Stimulated activated CD4-positive, alpha-beta T cell treated with anti-CD3 and anti-CD28 coated beads, Interleukin-4, amount 100 ng/mL, for 1 hour (primary cell): Measurements from ENCODE around the gene DAND5.

Source experiments
- DNase-seq: peaks from one replicate; pipeline ENCODE4 v3.0.0-alpha.2; 2020

The DAND5 gene

GRCh38 chr19:12995596-12996405 is 26.4 kb downstream of the DAND5 start:
- peak; percentile 25 for DNase-seq

DNA sequence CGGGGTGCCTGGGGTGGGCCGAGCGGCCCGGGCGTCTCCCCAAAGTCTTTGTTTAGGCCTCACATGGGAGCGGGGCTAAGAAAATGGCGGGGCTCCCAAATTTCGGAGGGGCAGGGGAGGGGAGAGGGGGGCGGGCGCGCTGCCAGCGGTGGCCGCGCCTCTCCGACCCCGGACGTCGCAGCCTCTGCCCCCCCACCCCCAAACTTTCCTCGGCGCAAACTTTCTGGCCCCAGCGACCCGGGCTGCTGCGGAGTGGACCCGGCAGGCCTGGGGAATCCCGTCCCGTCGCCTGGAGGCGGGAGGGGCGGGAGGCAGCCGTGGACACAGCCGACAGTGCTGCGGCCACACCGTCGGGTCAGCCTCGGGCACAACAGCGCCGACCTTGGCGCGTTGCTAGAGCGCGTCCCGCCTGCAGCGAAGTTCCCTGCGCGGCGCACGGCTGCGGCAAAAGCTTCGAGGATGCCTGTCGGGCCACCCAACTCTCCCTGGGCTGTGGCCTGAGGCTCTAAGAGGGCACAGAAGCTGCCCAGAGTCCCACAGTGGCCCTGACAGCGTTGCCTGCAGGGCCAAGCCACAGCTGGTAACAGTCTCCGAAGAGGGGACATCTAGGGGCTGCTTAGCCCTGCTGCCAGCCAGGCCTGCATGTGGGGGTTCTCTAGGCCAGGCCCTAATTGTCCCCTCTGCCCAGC is 27.2 kb downstream of the DAND5 start:
- no peak for DNase-seq

DNA sequence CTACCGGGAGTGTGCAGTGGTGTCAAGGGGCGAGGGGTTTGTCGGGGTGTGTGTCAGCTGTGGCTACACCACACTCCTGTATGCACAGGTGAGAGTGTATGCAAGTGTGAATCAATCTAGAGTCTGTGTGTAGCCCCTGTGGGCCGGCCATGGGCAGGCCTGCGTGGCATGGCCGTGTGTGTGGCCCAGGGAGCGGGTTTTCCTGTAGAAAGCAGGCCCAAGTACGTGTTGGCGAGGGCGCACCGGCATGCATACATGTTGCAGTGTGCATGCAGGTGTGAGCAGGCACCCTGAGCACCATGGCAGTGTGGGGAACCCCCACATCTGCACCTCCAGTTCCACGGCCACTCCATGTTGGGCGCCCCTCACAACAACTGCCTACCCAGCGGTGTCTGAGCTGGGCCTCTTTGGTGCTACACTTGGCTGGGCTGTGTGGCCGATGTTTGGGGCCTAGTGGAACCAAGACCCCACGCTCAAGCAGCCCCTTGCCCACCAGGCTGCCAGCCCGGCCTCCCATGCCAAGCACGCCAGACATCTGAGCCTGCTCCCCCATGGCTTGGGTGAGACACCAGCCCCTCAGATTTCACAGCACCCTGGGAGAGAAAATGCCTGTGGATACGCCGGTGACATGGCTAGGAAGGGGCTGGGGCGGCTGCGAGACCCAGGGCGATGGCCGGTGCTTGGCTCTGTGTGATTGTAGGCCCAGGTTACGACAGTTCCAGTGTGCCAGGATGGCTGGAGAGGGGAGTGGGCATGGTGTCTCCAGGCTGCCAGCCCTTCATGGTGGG is 28.0 kb downstream of the DAND5 start:
- DNase-seq: no peak

DNA sequence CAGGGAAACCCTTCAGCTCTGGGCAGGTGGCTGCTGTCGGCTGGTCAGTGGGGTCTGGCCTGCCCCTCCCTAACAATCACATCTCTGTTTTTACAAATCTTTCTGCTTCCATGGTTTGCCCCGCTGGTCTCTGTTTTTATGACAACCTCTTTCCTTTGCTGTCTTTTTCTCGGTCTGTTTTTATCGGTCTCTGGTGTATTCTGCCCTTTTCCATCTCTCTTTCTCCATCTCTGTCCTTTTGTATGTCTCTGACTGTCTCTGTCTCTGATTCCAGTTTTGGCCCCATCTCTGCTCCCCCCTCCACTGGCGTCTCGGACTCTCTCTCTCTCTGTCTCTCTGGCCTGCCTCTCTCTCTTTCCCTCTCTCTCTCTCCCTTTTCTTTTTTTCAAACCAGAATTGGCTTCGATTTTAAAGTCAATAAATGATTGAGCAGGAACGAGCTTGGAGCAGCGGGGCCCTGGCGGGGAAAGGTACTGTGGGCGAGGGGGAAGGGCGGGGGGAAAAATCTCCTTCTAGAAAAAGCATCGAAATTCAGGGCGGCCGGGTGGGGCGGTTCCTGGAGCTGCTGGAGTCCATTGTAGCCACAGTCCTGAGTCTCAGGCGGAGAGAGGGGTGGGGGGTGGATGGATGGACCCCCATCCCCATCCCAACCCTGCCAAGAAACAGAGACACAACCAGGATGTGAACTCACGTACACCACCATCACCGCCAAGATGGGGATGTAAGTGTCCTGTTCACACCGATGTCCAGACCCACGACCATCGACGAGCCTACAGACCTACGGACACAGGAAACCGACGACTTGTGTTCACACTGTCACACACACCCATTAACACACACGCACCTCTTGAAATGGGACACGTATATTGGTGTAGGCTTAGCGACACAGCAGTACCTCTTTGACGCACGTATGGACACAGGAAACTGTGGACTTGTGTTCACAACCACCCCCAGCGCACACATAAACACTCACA is 28.9 kb downstream of the DAND5 start:
- DNase-seq: no peak

DNA sequence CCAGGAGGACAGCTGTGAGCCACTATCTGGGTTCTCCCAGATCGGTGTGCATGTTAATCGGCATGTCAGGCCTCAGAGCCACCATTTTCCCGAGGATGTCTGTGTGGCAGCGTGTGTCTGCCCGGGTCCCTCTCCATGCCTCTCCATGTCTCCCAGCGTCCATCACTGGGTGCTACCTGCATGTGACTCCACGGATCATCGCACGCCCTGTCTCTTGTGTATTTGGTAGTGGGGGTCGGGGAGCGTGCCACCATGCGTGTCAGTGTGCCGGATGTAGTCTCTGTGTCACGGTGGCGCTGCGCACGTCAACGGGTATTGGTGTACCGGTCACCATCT is 31.8 kb downstream of the DAND5 start:
- DNase-seq: no peak

DNA sequence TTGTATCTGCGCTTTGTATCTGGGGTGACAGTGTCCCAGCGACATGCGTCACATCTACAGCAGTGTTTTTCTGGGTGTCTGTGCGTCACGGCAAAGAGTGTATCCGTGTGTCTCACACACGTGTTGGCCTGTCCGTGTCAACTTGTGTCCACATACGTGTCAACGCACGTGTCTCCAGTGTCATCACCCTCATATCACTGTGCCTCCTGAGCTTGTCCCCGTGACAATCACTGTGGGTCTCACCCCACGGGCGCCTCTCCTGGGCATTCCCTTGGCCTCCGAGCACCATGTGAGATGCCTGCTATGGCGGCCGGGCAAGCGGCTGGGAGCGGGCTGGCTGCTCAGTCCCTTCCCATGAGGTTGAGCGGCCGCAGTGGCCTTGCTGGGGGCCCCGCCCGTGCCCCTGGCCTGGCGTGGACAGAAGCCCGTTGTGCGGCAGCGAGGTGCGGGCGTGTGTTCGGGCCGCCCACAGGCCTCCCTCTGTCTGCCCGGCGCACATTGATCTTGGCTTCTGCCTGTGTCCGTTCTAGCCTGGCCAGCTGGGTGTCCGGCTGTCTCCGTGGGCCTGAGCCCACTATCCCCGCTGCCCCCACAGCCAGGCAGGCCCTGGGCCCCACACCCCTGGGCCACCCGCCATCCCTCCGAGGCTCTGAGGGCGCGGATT is 32.3 kb downstream of the DAND5 start:
- no peak for DNase-seq

- DNase-seq: no peak
These were observed 33.0 kb downstream of the DAND5 start for GRCh38 chr19:13002166-13002898.

GRCh38 chr19:13003081-13003480 is 33.7 kb downstream of the DAND5 start:
- no peak for DNase-seq

GRCh38 chr19:13004273-13004672 is 34.9 kb downstream of the DAND5 start:
- no peak for DNase-seq

DNA sequence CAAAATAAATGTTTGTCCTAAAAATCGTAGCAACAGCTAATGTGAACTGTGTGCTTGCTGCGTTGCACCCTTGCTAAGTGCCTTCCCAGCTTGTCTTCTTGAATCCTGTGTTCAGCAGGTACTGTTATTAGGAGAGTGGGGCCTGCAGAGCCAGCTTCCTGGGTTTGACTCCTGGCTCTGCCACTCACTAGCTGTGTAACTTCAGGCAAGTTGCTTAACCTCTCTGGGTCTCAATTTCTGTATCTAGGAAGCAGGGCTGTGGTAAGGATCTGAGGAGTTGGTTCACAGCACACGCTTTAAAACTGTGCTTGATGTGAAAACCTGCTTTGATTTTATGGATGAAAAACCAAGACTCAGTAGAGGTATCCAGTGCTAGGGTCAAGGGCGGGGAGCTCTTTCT is 35.9 kb downstream of the DAND5 start:
- DNase-seq: no peak

GRCh38 chr19:13005861-13006370 is 36.5 kb downstream of the DAND5 start:
- no peak for DNase-seq

- no peak for DNase-seq
These were observed 37.3 kb downstream of the DAND5 start for GRCh38 chr19:13006431-13007281.

DNA sequence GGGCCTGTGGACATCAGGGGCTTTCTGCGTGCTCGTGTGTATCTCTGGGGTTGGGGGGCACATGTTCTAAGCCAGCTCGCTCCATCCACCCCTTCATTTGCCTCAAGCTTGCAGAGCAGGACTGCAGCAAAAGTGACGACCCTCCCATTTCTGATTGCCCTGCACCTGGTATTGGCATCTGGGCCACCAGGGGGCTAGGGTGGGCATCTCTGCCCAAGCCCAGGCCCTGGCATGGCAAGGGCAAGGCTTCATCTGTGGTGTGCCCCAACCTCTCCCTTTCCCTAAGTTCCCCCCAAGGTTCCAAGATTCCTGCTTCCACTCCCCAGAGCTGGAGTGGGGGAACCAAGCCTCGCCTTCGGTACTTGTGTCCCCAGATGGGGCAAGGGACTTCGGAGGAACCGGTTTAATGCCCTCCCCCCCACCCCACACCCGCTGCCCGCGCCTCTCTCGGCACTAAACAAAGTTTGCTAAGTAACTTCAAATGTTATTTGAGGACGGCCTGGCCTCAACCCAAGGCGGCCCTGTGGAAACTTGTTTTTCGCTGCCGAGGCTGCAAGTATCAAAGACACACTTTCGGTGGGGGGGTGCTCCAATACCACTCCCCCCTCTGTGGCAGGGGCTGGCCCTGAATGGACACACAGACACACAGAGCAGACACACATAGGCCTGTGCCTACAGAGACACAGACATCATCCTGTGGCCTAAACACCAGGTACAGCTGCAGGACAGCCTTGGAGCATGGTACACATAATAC is 38.1 kb downstream of the DAND5 start:
- no peak for DNase-seq

GRCh38 chr19:13008926-13009787 is 39.8 kb downstream of the DAND5 start:
- no peak for DNase-seq

DNA sequence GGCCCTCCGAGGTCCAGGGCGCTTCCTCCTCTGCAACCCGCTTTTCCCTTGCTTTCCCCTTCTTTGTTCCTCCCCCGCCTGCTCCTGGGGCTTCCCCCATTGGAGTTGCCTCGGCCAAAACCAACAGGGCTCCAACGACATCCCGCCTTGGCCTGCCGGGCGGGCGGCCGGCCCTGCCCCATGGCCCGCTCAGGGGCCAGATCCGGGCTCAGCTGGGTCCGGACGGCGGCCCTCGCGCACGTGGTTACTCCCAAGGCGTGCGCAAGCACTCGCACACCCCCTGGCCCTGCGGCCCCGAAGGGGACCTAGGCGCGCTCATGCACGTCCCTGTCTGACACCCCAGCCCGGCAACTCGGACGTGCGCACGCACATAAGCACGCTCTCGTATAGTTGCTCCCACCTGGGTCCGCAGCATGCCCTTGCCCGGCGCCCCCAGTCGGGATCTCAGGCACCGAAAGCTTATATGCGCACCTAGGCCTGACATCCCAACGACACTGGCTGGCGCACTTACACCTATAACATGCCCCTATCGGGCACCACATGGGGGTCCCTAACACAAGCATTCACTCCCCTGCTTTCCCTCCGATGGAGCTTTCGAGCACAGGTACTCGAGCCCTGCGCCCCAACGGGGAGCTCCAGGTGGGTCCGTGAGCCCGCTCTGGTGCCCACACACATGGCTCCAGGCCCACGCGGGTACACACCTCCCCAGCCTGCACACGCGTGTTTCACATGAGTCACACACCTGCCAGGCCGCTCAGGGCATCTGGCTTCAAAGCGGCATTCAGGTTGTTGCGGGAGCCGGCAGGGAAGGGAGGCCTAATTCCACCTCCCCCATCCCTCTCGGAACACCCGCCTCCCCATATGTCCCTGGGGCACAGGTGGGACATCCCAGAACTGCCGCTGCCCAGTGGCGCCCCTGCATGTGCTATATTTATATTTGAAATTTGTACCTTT is 40.9 kb downstream of the DAND5 start:
- DNase-seq: no peak

DNA sequence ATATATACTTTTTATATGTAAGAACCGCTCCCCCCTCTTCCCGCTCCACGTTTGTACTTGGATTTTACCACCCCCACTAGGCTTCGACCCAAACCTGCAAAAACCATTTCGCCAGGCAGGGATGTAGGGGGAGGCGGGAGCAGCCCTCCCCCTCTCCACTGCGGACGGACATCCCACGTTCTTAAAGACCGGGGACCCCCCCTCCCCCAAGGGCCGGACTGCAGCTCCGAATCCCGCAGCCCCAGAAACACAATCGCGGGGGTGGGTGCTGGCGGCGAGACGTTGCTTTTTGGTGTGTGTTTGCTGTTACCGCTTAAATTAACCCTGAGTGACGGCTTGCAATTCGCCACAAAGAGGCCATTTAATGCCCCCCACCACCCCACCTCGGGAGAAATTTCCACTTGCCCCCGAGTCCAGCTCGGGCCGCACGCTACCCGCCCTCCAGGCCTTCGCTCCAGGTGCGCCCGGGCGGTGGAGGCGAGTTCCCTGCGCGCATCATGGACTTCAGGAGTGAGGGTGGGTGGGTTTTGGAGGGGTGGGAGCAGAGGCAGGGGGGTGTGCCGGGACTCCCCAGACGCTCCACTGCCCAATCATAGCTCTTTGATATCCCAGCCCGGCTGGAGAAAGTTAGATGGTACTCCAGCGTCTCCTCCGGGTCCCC is 41.7 kb downstream of the DAND5 start:
- no peak for DNase-seq
